A549 treated with RU486 at 1 μM for 4 hours (cell line): ENCODE measurements around the gene CCL21. TPM values are rescaled to one million over a fixed set of nuclear protein-coding genes. Genes with fewer than 3 reads are reported as not detected.

Experiments
- total RNA-seq: library from RNA; stranded (reverse); fragments of 200-300 nt; extraction: Qiagen RNA extraction; gene quantifications from 5 replicates; pipeline ENCODE4 v1.2.3, GENCODE V29; 2022; ENCODE audit warnings: low read depth

The CCL21 gene
- total RNA-seq: not detected in 5 replicates

GRCh38 chr9:34710023-34710422 lies at the start of gene CCL21:
TSS of gene CCL21 (minus strand) at chr9:34710136. CDS start at chr9:34710066, 70 bp downstream.

DNA sequence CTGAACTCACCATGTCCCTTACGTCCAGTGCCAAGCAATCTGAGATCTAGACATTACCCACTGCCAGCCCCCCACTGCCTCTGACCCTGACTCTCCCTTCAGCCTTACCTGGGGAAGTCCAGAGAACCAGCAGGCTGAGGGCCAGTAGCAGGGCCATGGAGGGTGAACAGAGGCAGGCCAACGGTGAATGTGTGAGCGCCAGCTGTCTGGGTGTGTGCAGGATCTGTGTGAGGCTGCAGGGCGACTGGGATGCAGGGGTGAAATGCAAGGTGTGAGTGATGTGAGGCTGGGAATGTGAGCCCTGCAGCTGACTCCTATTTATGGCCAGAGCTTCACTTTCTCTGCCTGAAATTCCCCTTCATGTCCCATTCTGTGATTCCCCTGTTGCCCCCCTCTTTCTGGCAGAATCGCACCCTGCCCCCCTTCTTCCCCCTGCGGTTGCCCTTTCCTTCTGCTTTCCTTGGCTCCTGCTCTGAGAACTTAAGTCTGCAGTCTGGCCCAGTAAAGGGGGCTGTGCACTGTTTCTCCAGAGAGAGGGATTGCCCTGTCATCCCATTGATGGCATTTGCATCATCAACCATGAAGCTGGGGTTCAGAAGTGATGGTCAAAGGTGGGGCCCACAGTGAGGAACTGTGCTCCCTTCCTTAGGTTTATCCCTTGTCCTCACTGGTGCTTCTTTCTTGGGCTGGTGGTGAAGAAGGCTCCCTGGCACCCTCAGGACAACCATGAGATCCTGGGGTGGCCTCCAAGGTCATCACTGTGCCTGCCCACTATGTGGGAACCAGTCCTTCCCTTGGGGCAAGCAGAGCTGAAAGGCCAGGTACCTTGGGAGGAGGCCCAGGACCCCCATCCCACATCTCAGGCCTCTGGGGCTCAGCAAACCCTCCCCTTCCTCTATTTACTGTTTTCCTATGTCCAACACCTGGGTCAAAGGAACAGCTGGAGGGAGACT lies 18.7 kb downstream of the CCL21 start, which contains the start of gene CCL19:
Gene CCL19, minus strand, starts transcription at position 294 of the 953 bp plus-strand sequence. Its CDS starts 137 bp downstream, at position 157.

DNA sequence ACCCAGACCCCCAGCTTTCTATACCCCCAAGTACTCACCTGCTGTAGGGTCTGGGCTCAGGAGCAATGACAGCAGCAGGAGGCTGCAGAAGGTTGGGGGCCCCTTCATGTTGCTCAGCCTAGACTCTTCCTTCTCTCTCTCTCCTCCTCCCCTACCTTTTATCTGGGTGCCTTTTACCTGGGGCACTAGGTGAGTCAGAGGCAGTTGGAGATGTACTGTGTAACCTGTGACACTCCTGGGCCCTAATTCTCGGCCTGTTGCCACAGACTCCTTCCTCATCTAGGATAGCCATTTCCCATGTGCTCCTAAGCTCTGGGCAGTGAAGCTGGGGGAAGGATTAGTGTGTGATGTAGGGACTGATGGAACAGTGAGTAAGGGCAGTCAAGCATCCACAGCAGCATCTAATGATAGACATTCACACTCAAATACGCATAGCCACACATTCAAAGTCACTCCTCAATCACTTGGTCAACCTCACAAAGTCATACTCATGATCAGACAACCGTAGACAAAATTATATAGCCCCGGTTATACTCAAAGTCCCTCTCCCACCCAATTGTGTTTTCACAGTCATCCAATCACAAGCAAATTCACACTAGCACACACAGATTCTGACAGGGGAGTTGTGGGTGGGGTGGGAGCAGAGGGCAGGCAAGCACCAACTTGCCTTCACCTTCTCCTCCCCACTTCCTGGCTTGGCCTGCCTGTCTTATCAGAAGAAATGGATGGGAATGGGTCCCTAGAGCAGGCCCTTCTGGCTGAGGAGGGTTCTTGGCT lies 47.2 kb downstream of the CCL21 start, which contains the start of gene CCL27:
Gene CCL27, minus strand, starts transcription at position 132 of the 777 bp plus-strand sequence. Its CDS starts 24 bp downstream, at position 108.

Other genes with a start within 250 kb of the CCL21 start
- gene ENHO, start 187.1 kb downstream of the CCL21 start, total RNA-seq: 0.66 to 2.6 TPM (median 1.9 TPM) in 5 replicates
- 0.08 to 0.22 TPM (median 0.14 TPM) in 3 of 5 replicates, not detected in the others for gene CNTFR, start 120.4 kb downstream of the CCL21 start, total RNA-seq
- 37.8 to 51.7 TPM (median 46.0 TPM) in 5 replicates for gene RPP25L, start 98.0 kb downstream of the CCL21 start, total RNA-seq
- 102 to 123 TPM (median 108 TPM) in 5 replicates for gene DCTN3, start 89.6 kb downstream of the CCL21 start, total RNA-seq
- gene ARID3C, start 81.1 kb downstream of the CCL21 start, total RNA-seq: 0.07 to 0.17 TPM (median 0.13 TPM) in 3 of 5 replicates, not detected in the others
- gene SIGMAR1, start 72.3 kb downstream of the CCL21 start, total RNA-seq: 163 to 210 TPM (median 202 TPM) in 5 replicates
- gene GALT, start 63.5 kb downstream of the CCL21 start, total RNA-seq: 15.5 to 21.5 TPM (median 19.6 TPM) in 5 replicates
- 3.2 to 7.1 TPM (median 6.1 TPM) in 5 replicates for gene IL11RA, start 58.0 kb downstream of the CCL21 start, total RNA-seq
- gene CCL27, start 47.5 kb downstream of the CCL21 start, total RNA-seq: 0.22 to 0.41 TPM (median 0.23 TPM) in 3 of 5 replicates, not detected in the others
- not detected in 5 replicates for gene CCL19, start 18.9 kb downstream of the CCL21 start, total RNA-seq
- gene PHF24, start 248.1 kb upstream of the CCL21 start, total RNA-seq: 0.12 to 0.31 TPM (median 0.20 TPM) in 4 of 5 replicates, not detected in the other